ENCODE results near the gene CDK12.
A peak's percentile ranks its signal among the peaks of the same experiment; 100 is the strongest.

CDK12 gene

GRCh38 chr17:39556423-39556822 lies 95.1 kb downstream of the CDK12 start:
- Histone ChIP-seq H3K27ac (no peak overlapping the region), H3K27me3 (ENCODE audit: insufficient read depth, low read depth, severe bottlenecking) (no peaks in the 10 kb centered on the region), H3K9me3 (ENCODE audit: severe bottlenecking) (no peaks in the 10 kb centered on the region), H3K36me3 (peaks cover 45% of the 10 kb centered on the region), H3K4me3 (ENCODE audit: low read depth, low read length) (no peak overlapping the region)
- TF ChIP-seq CTCF (IDR thresholded peaks at IDR 0.05; ENCODE audit: low read depth, low read length) = no peak
- DNase-seq = no peak

- no peak for TF ChIP-seq CTCF (IDR thresholded peaks at IDR 0.05; ENCODE audit: low read depth, low read length)
- Histone ChIP-seq H3K27ac (no peak overlapping the region), H3K27me3 (ENCODE audit: insufficient read depth, low read depth, severe bottlenecking) (no peaks in the 10 kb centered on the region), H3K9me3 (ENCODE audit: severe bottlenecking) (no peaks in the 10 kb centered on the region), H3K36me3 (peaks cover 24% of the 10 kb centered on the region), H3K4me3 (ENCODE audit: low read depth, low read length) (no peak overlapping the region)
- no peak for DNase-seq
These were observed 101.1 kb downstream of the CDK12 start for GRCh38 chr17:39562395-39562794.

GRCh38 chr17:39562976-39563375 lies 101.7 kb downstream of the CDK12 start:
- H3K9me3 ChIP-seq (ENCODE audit: severe bottlenecking) = no peaks in the 10 kb centered on the region
- no peak for TF ChIP-seq CTCF (IDR thresholded peaks at IDR 0.05; ENCODE audit: low read depth, low read length)
- no peak overlapping the region for H3K4me3 ChIP-seq (ENCODE audit: low read depth, low read length)
- peaks cover 25% of the 10 kb centered on the region for H3K36me3 ChIP-seq
- no peaks in the 10 kb centered on the region for H3K27me3 ChIP-seq (ENCODE audit: insufficient read depth, low read depth, severe bottlenecking)
- no peak for DNase-seq
- no peak overlapping the region for H3K27ac ChIP-seq

DNA sequence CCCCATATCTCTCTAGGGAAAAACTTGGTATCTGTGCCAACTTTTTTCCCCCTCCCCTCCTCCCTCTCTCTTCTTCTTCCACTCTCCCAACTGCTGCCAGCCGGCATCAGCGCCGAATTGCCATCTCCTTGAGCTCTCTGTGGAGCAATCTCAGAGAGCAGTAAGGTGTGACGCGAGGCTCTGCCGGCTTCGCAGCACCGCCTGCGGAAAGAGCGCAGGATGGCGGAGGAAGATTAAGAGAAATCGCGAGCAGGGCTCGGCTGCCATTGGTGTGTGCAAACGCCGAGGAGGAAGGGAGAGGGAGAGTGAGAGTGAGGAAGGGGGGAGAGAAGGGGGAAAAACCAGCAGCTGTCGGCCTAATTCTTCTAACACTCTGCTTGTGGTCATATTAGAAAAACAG lies 102.2 kb downstream of the CDK12 start:
- TF ChIP-seq CTCF (IDR thresholded peaks at IDR 0.05; ENCODE audit: low read depth, low read length) = no peak
- no peaks in the 10 kb centered on the region for H3K27me3 ChIP-seq (ENCODE audit: insufficient read depth, low read depth, severe bottlenecking)
- H3K27ac ChIP-seq = no peak overlapping the region
- H3K4me3 ChIP-seq (ENCODE audit: low read depth, low read length) = no peak overlapping the region
- DNase-seq = peak; percentile 93
- no peaks in the 10 kb centered on the region for H3K9me3 ChIP-seq (ENCODE audit: severe bottlenecking)
- H3K36me3 ChIP-seq = peaks cover 25% of the 10 kb centered on the region

GRCh38 chr17:39564211-39564848 lies 103.0 kb downstream of the CDK12 start:
- TF ChIP-seq CTCF (IDR thresholded peaks at IDR 0.05; ENCODE audit: low read depth, low read length) = no peak
- Histone ChIP-seq H3K27ac (no peak overlapping the region; the same call in 1 of the 2 replicates), H3K9me3 (ENCODE audit: severe bottlenecking) (no peaks in the 10 kb centered on the region), H3K4me3 (ENCODE audit: low read depth, low read length) (no peak overlapping the region), H3K36me3 (peaks cover 25% of the 10 kb centered on the region), H3K27me3 (ENCODE audit: insufficient read depth, low read depth, severe bottlenecking) (no peaks in the 10 kb centered on the region)
- DNase-seq = no peak

Data from WERI-Rb-1 (cell line).